ENCODE data around the gene METTL14.

GRCh38 chr4:118682928-118683327 lies 2.3 kb upstream of the METTL14 start:
- peak; percentile 53 for TF ChIP-seq CTCF (IDR thresholded peaks at IDR 0.05; ENCODE audit: low read depth, low read length)
- TF ChIP-seq EZH2phosphoT487 (IDR thresholded peaks at IDR 0.05; ENCODE audit: low read depth): no peak
